ENCODE measurements around the gene EFEMP2. TPM values are rescaled to one million over a fixed set of nuclear protein-coding genes. Genes with fewer than 3 reads are reported as not detected.

The EFEMP2 gene
- total RNA-seq, 1 experiment from 2014 or later = 4.5 TPM

DNA sequence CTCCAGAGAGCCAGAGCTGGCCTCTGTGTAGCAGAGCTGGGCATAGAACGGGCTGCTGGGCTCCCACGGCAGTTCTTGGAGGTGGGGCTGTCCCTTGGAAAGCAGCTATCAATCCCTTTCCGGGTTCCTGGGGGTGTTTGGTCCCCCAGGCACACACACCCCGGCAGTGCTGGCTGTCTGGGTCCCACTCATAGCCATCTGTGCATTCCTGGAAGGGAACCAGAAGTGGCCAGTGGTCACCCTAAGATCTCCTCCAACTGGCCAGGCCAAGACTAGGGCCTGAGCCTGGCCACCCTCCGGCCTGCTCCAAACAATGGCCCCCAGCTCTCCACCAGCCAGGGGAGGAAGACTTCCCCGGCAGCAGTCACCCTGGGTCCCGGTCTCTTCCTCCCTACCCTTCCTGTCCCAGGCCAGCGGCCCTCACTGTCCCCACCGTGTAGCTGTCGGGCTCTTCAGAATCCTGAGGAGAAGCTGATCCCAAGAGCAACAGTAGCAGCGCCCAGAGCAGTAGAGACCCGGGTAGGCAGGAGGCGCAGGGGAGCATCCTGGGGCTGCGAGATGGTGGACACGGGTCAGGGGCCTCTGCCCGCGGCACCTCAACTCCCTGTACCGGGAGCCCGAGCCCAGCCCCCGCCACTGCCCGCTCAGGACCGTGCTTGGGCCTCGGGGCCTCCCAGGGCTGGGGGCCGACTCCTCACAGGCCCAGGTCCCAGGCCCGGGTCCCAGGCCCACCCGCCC, 620 bp downstream of the EFEMP2 start:
- Histone ChIP-seq H3K27me3 (ENCODE audit: low read length) (no peaks in the 10 kb centered on the region), H3K9ac (ENCODE audit: low read length) (no peak overlapping the region), H3K4me2 (ENCODE audit: low read length) (no peak overlapping the region), H3K27ac (ENCODE audit: low read length) (no peak overlapping the region), H3K36me3 (ENCODE audit: low read depth, low read length) (peaks cover under 1% of the 10 kb centered on the region; the same call in 1 of the 2 replicates), H3K4me1 (ENCODE audit: insufficient read depth, low read length) (peaks cover 6% of the 10 kb centered on the region), H3K9me3 (ENCODE audit: low read length) (no peaks in the 10 kb centered on the region), H3F3A (ENCODE audit: low read length, unreplicated experiment) (no peaks in the 10 kb centered on the region), H4K20me1 (ENCODE audit: low read length) (no peaks in the 10 kb centered on the region), H2AFZ (ENCODE audit: low read length) (no peak overlapping the region), H3K4me3 (ENCODE audit: low read length) (no peak overlapping the region), H3K79me2 (ENCODE audit: low read length) (no peaks in the 10 kb centered on the region), H3K9me2 (replicated peaks; ENCODE audit: low read length) (no peaks in the 10 kb centered on the region)
- CTCF ChIA-PET = interaction anchor here (1.0 kb wide), 1 partner anchor 12 kb away, joined by 3 read pairs; the partner anchor contains the start of gene MUS81
- POLR2A ChIA-PET (ENCODE audit: unreplicated experiment) = interaction anchor here (0.8 kb wide), 1 partner anchor 13 kb away, joined by 5 read pairs; no protein-coding TSS in a partner anchor
- ATAC-seq (no peak), DNase-seq (no peak)
- TF ChIP-seq, protein P1, sequence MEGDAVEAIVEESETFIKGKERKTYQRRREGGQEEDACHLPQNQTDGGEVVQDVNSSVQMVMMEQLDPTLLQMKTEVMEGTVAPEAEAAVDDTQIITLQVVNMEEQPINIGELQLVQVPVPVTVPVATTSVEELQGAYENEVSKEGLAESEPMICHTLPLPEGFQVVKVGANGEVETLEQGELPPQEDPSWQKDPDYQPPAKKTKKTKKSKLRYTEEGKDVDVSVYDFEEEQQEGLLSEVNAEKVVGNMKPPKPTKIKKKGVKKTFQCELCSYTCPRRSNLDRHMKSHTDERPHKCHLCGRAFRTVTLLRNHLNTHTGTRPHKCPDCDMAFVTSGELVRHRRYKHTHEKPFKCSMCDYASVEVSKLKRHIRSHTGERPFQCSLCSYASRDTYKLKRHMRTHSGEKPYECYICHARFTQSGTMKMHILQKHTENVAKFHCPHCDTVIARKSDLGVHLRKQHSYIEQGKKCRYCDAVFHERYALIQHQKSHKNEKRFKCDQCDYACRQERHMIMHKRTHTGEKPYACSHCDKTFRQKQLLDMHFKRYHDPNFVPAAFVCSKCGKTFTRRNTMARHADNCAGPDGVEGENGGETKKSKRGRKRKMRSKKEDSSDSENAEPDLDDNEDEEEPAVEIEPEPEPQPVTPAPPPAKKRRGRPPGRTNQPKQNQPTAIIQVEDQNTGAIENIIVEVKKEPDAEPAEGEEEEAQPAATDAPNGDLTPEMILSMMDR (conservative IDR thresholded peaks at IDR 0.05; ENCODE audit: low read depth, low read length) = no peak
- TF ChIP-seq EZH2phosphoT487 (IDR thresholded peaks at IDR 0.05; ENCODE audit: borderline replicate concordance, low read length) = no peak
- no peak for TF ChIP-seq EZH2 (IDR thresholded peaks at IDR 0.05; ENCODE audit: low read length, unreplicated experiment)
- BruUV-seq (replicated peaks) = no TSS peak
- intact Hi-C loops (cut with micrococcal nuclease) = no loop called here

DNA sequence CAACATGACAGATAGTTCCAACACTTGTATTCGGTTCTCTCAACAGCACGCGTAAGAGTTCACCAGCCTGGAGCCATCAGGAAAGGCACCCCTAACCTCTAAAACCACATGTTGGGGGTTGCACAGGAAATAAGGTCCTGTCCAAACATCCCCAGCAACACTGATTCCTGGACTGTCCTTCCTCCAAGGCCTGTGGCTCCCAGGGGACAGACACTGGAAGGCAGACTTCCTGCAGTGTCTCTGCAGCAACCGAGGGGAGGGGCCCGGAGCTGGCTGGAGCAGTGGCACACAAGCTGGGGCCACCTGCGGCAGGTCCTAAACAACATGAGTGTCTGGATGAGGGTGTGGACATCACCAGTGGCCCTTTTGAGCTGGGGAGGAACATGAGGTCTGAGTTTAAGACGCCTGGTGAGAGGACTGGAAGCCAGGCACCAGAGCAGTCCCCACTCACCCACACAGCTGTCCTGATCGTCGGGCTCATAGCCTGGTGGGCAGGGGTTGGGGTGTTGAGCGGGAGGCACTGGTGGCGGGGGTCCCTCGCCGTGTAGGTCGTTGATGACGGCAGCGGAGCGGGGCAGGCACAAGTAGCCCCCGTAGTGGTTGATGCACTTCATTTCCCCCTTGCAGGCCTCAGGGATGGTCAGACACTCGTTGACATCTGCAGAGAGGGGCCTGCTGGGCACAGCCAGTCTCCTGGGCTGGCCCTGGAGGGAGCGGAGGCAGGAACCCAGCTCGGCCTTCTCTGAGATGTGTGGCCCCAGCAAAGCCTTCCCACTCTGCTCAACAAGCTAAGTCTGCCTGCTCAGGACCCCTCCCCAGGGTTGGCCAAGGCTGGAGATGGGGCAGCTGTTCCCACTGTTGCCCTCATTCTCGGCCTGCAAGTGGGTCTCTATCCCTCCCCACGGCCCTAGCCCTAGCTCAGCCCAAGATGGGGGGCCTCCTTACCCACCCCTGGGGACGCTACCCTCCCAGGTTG, 1.6 kb downstream of the EFEMP2 start:
- no peak overlapping the region for H3K27ac ChIP-seq (ENCODE audit: low read length)
- ChIA-PET POLR2A (ENCODE audit: unreplicated experiment) (interaction anchor here (0.8 kb wide), 1 partner anchor 12 kb away, joined by 5 read pairs; no protein-coding TSS in a partner anchor), CTCF (no interaction called here)
- H3K4me2 ChIP-seq (ENCODE audit: low read length) = no peak overlapping the region
- TF ChIP-seq EZH2 (IDR thresholded peaks at IDR 0.05; ENCODE audit: low read length, unreplicated experiment) (no peak), EZH2phosphoT487 (IDR thresholded peaks at IDR 0.05; ENCODE audit: borderline replicate concordance, low read length) (no peak)
- TF ChIP-seq, protein P1 (conservative IDR thresholded peaks at IDR 0.05; ENCODE audit: low read depth, low read length) = no peak
- peaks cover 6% of the 10 kb centered on the region for H3K4me1 ChIP-seq (ENCODE audit: insufficient read depth, low read length)
- no peaks in the 10 kb centered on the region for H4K20me1 ChIP-seq (ENCODE audit: low read length)
- no peaks in the 10 kb centered on the region for H3K9me2 ChIP-seq (replicated peaks; ENCODE audit: low read length)
- H3K4me3 ChIP-seq (ENCODE audit: low read length) = no peak overlapping the region
- no peaks in the 10 kb centered on the region for H3K27me3 ChIP-seq (ENCODE audit: low read length)
- no peaks in the 10 kb centered on the region for H3K9me3 ChIP-seq (ENCODE audit: low read length)
- intact Hi-C loops (cut with micrococcal nuclease) = no loop called here
- ATAC-seq (no peak), DNase-seq (no peak)
- H3K79me2 ChIP-seq (ENCODE audit: low read length) = no peaks in the 10 kb centered on the region
- no peaks in the 10 kb centered on the region for H3F3A ChIP-seq (ENCODE audit: low read length, unreplicated experiment)
- peaks cover 2% of the 10 kb centered on the region; the same call in 1 of the 2 replicates for H3K36me3 ChIP-seq (ENCODE audit: low read depth, low read length)
- BruUV-seq (replicated peaks) = no TSS peak
- H3K9ac ChIP-seq (ENCODE audit: low read length) = no peak overlapping the region
- H2AFZ ChIP-seq (ENCODE audit: low read length) = no peak overlapping the region

All from PC-3 (cell line).